Measurements from ENCODE around the gene LRBA. TPM values are rescaled to one million over a fixed set of nuclear protein-coding genes. Genes with fewer than 3 reads are reported as not detected.

LRBA gene
- polyA plus RNA-seq, 2 of the 4 experiments (the other 2 are of a cell fraction) = 10.7 to 25.1 TPM

- TF ChIP-seq ZSCAN20 (CRISPR knock-in tag; IDR thresholded peaks at IDR 0.05) (no peak), HOXA7 (CRISPR knock-in tag; IDR thresholded peaks at IDR 0.05) (no peak), BHLHE40 (IDR thresholded peaks at IDR 0.05; ENCODE audit: low read depth, low read length) (no peak), CBX2 (IDR thresholded peaks at IDR 0.05; ENCODE audit: borderline replicate concordance, low read depth) (no peak)
Observed at GRCh38 chr4:150581056-150581605, 434.0 kb downstream of the LRBA start (continued).

GRCh38 chr4:150580306-150580705 is 434.8 kb downstream of the LRBA start:
- 89% methylated on average over 9 of the region's 9 CpGs for WGBS (ENCODE audit: missing lambda C conversion rate)
- no peak overlapping the region for H3K4me2 ChIP-seq
- no peak overlapping the region for H3K4me3 ChIP-seq
- DNase-seq (ENCODE audit: low read depth in 1 of 2, low spot score in 1 of 2) (no peak), FAIRE-seq (no peak), ATAC-seq (no peak)
- peaks cover 15% of the 10 kb centered on the region; the same call in 2 of the 3 replicates for H3K4me1 ChIP-seq
- POLR2A ChIA-PET = no interaction called here
- H3K9me3 ChIP-seq = no peaks in the 10 kb centered on the region
- TF ChIP-seq NR3C1 (IDR thresholded peaks at IDR 0.05) (no peak), ZNF302 (CRISPR knock-in tag; IDR thresholded peaks at IDR 0.05) (no peak), TFCP2L1 (CRISPR knock-in tag; IDR thresholded peaks at IDR 0.05) (no peak), BHLHE40 (IDR thresholded peaks at IDR 0.05; ENCODE audit: low read depth, low read length) (no peak), TP53 (CRISPR knock-in tag; IDR thresholded peaks at IDR 0.05) (no peak), ZC3H11A (IDR thresholded peaks at IDR 0.05) (no peak), NPAS2 (CRISPR knock-in tag; IDR thresholded peaks at IDR 0.05; ENCODE audit: borderline replicate concordance) (no peak), HES2 (IDR thresholded peaks at IDR 0.05) (no peak), RAD21 (conservative IDR thresholded peaks at IDR 0.05 in 1 of 2, IDR thresholded peaks at IDR 0.05 in 1 of 2) (no peak), BCL3 (IDR thresholded peaks at IDR 0.05) (no peak)
- CTCF ChIA-PET = interaction anchor here (0.6 kb wide), 1 partner anchor 14 kb away, joined by 3 read pairs; no protein-coding TSS in a partner anchor
- no peak overlapping the region for H3K27ac ChIP-seq

DNA sequence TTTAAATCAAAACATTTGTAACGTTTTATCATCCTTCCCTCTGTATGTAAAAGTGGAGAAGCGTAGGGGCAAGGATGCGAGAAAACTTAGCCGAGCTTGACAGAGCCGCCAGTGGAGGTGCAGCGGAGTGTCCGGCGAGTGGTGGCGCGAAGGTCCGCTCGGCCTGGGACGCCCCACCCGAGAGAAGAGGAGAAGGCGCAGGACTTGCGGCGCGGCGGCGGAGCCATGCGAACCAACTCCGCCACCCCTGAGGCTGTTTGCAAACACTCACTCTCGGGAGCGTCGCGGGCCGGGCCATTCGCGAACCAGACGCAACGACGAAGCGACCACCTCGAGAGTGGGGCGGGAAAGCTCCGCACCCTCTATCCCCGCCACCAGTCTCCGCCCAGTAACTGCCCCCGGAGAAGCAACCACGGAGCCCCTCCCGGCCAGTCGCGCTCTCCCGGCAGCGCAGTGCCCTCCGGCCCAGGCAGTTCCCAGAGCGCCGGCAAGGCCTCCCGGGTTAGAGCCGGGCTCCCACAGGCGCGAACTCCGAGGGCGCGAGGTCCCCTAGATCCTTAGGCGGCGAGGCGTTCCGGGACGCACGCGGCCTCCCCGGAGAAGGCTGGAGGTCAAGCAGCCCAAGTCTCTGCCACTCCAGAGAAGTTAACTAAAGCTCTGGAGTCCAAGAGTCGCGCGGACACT is 435.4 kb downstream of the LRBA start:
- POLR2A ChIA-PET = no interaction called here
- Histone ChIP-seq H3K4me2 (no peak overlapping the region), H3K4me3 (no peak overlapping the region), H3K9me3 (no peaks in the 10 kb centered on the region), H3K4me1 (peaks cover 15% of the 10 kb centered on the region; the same call in 2 of the 3 replicates), H3K27ac (no peak overlapping the region)
- no peak for FAIRE-seq
- CTCF ChIA-PET = interaction anchor here (0.6 kb wide), 1 partner anchor 14 kb away, joined by 3 read pairs; no protein-coding TSS in a partner anchor
- DNase-seq (ENCODE audit: low read depth in 1 of 2, low spot score in 1 of 2) = no peak
- WGBS (ENCODE audit: missing lambda C conversion rate) = 97% methylated on average over 44 of the region's 66 CpGs
- no peak for ATAC-seq
- TF ChIP-seq RCOR1 (IDR thresholded peaks at IDR 0.05; ENCODE audit: low read depth, low read length) = no peak
- TF ChIP-seq ZFP36 (IDR thresholded peaks at IDR 0.05; ENCODE audit: borderline replicate concordance, partially characterized antibody) = no peak
- no peak for TF ChIP-seq EP300 (IDR thresholded peaks at IDR 0.05)
- TF ChIP-seq, protein P1, sequence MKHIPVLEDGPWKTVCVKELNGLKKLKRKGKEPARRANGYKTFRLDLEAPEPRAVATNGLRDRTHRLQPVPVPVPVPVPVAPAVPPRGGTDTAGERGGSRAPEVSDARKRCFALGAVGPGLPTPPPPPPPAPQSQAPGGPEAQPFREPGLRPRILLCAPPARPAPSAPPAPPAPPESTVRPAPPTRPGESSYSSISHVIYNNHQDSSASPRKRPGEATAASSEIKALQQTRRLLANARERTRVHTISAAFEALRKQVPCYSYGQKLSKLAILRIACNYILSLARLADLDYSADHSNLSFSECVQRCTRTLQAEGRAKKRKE (CRISPR knock-in tag; IDR thresholded peaks at IDR 0.05; ENCODE audit: low read depth) = no peak
- TF ChIP-seq MAFK (IDR thresholded peaks at IDR 0.05; ENCODE audit: partially characterized antibody) = no peak
- no peak for TF ChIP-seq MYC (IDR thresholded peaks at IDR 0.05; ENCODE audit: borderline replicate concordance, low read length)
- TF ChIP-seq ZNF302 (CRISPR knock-in tag; IDR thresholded peaks at IDR 0.05) = no peak
- no peak for TF ChIP-seq BCL3 (IDR thresholded peaks at IDR 0.05)
- no peak for TF ChIP-seq KDM5A (IDR thresholded peaks at IDR 0.05)
- no peak for TF ChIP-seq CBX8 (IDR thresholded peaks at IDR 0.05)
- no peak for TF ChIP-seq CHD4 (IDR thresholded peaks at IDR 0.05; ENCODE audit: borderline replicate concordance)
- no peak for TF ChIP-seq EHF (CRISPR knock-in tag; IDR thresholded peaks at IDR 0.05)
- TF ChIP-seq CHD2 (IDR thresholded peaks at IDR 0.05; ENCODE audit: low read length, partially characterized antibody) = no peak
- no peak for TF ChIP-seq REST (IDR thresholded peaks at IDR 0.05)
- no peak for TF ChIP-seq RFX5 (IDR thresholded peaks at IDR 0.05)
- TF ChIP-seq SREBF2 (IDR thresholded peaks at IDR 0.05) = no peak
- TF ChIP-seq FOSL2 (IDR thresholded peaks at IDR 0.05) = no peak
- no peak for TF ChIP-seq FOSL2 (CRISPR knock-in tag; IDR thresholded peaks at IDR 0.05)

Measured in A549 (cell line).